Measurements from ENCODE around the gene AGFG1.

DNA sequence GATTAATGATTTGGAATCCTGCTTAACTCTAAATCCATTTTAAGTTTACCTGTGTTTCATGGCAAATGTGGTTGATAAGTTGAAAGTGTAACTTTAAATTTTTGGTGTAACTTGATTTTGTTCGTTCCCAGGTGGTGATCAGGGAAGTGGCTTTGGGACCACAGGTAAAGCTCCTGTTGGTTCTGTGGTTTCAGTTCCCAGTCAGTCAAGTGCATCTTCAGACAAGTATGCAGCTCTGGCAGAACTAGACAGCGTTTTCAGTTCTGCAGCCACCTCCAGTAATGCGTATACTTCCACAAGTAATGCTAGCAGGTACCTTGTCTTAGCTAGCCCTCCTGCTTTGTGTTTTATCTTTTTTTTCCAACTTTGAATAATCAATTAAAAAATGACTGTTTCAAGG lies 62.8 kb downstream of the AGFG1 start:
- TF ChIP-seq, protein P1, sequence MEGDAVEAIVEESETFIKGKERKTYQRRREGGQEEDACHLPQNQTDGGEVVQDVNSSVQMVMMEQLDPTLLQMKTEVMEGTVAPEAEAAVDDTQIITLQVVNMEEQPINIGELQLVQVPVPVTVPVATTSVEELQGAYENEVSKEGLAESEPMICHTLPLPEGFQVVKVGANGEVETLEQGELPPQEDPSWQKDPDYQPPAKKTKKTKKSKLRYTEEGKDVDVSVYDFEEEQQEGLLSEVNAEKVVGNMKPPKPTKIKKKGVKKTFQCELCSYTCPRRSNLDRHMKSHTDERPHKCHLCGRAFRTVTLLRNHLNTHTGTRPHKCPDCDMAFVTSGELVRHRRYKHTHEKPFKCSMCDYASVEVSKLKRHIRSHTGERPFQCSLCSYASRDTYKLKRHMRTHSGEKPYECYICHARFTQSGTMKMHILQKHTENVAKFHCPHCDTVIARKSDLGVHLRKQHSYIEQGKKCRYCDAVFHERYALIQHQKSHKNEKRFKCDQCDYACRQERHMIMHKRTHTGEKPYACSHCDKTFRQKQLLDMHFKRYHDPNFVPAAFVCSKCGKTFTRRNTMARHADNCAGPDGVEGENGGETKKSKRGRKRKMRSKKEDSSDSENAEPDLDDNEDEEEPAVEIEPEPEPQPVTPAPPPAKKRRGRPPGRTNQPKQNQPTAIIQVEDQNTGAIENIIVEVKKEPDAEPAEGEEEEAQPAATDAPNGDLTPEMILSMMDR (IDR thresholded peaks at IDR 0.05): no peak
- TF ChIP-seq EP300 (IDR thresholded peaks at IDR 0.05) (no peak), POLR2A (IDR thresholded peaks at IDR 0.05) (no peak)
